KOPT-K1 (cell line): Measurements from ENCODE around the gene KRTAP1-4.
"Not testable (repeated sequence)": the region's sequence is repeated elsewhere in the genome, so short reads cannot be mapped to it uniquely, and the experiment has no call there.

Source experiments
- H3K27ac ChIP-seq: fragments of 200-600 bp; sonication (generic); 2 replicates; pipeline ENCODE4 v1.5.1; 2016; ENCODE audit warnings: antibody characterized with exemption, mild to moderate bottlenecking, low read depth, low read length; ENCODE audit not compliant: poor library complexity, severe bottlenecking
- H3K36me3 ChIP-seq: fragments of 200-600 bp; sonication (generic); 2 replicates; pipeline ENCODE4 v1.5.1; 2017; ENCODE audit warnings: antibody characterized with exemption, mild to moderate bottlenecking, low read length, moderate library complexity; ENCODE audit not compliant: insufficient read depth
- H3K9me3 ChIP-seq: fragments of 200-600 bp; sonication (generic); 2 replicates; pipeline ENCODE4 v1.5.1; 2017; ENCODE audit warnings: antibody characterized with exemption, low read length, mild to moderate bottlenecking; ENCODE audit not compliant: insufficient read depth, poor library complexity, severe bottlenecking

The KRTAP1-4 gene

DNA sequence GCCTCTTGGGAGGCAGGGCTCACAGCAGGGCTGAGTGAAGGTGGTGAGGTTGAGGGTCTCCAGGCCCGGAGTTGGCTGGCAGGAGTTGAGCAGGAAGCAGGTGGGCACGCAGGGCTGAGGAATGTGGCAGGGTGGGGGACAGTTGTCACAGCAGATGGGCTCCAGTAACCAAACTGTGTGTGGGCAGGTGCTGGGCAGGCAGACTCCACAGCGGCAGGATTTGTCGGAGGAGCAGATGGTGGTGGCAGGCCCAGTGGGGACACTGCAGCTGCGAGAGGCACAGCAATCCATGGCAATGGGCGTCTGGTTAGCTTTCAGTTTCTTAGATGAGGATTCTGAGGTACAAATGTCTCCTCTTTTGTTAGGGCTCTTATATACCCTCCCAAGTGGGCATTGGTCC, 30.4 kb downstream of the KRTAP1-4 start, which contains the start of gene KRTAP3-2:
TSS of gene KRTAP3-2 (minus strand) at position 344 of the 400 bp plus-strand sequence. CDS start at position 291, 53 bp downstream.
- H3K27ac ChIP-seq: not testable (repeated sequence)

DNA sequence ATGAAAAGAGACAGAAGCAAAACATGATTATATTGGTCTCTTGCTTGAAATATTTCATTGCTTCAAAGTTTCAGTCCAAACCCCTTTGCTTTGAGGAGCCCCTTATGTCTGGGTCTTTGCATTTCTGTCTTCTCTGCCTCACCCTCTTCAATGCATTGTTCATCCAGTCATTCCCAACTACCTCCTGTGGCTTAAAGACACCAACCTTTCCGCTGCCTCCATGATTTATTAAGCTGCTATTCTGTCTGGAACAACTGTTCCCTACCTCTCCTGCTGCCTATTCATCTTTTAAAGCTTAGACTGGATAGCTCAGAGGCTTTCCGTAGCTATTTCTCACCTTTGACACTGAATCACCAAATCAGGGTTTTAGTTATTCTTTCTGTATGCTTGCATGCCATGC, 32.6 kb downstream of the KRTAP1-4 start:
- no peak overlapping the region for H3K27ac ChIP-seq
- no peaks in the 10 kb centered on the region for H3K9me3 ChIP-seq
- no peaks in the 10 kb centered on the region for H3K36me3 ChIP-seq

More for the DNA sequence above, 30.4 kb downstream of the KRTAP1-4 start, which contains the start of gene KRTAP3-2:
- not testable (repeated sequence) for H3K9me3 ChIP-seq, H3K36me3 ChIP-seq

DNA sequence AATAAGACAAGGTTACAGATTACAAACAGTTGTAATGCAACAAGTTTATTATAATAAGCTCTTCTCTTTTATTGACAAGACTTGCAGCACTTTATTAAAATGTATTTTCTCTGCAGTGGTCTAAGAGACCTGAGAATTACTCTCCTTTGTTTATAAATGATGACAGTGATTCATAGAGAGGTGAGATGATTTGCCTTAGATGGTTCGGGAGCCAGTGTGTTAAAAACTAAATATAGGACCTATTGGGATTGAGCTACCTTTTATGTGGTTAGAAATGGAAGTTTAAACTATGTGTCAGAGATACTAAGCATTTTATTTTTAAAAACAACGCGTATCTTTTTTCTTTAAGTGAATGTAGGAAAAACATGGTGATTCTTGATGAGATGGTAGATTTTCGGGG, 33.2 kb downstream of the KRTAP1-4 start:
- Histone ChIP-seq H3K9me3 (no peaks in the 10 kb centered on the region), H3K36me3 (no peaks in the 10 kb centered on the region), H3K27ac (no peak overlapping the region)

DNA sequence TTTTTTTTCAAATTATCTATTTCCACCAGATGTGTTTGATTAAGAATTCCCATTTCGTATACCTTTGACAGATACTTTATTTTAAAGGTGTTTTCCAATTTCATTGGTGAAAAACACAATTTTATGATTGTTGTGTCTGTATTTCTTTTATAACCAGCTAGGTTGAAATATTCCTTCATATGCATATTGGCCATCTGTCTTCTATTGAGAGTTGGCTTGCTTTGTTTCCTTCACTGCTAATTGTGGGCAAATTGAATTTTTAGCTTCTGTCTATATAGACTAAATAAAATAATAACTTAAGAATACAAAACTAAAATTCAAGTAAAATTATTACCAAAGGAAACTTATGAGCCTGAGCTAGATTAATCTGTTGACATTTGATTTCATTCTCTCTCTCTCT, 34.9 kb downstream of the KRTAP1-4 start:
- no peaks in the 10 kb centered on the region for H3K36me3 ChIP-seq
- no peak overlapping the region for H3K27ac ChIP-seq
- H3K9me3 ChIP-seq: peaks cover 3% of the 10 kb centered on the region

DNA sequence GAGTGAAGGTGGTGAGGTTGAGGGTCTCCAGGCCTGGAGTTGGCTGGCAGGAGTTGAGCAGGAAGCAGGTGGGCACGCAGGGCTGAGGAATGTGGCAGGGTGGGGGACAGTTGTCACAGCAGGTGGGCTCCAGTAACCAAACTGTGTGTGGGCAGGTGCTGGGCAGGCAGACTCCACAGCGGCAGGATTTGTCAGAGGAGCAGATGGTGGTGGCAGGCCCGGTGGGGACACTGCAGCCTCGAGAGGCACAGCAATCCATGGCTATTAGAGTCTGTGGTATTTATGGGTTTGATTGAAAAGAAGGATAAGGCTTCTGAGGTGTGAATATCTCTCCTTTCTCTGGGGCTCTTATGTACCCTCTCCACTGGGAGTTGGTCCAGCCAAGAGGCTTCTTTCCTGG, 36.2 kb downstream of the KRTAP1-4 start, which contains the start of gene KRTAP3-3:
TSS of gene KRTAP3-3 (minus strand) at position 326 of the 400 bp plus-strand sequence. CDS start at position 259, 67 bp downstream.
- Histone ChIP-seq H3K9me3 (peaks cover 3% of the 10 kb centered on the region), H3K27ac (no peak within 1 kb of the TSS), H3K36me3 (no peaks in the 10 kb centered on the region)

DNA sequence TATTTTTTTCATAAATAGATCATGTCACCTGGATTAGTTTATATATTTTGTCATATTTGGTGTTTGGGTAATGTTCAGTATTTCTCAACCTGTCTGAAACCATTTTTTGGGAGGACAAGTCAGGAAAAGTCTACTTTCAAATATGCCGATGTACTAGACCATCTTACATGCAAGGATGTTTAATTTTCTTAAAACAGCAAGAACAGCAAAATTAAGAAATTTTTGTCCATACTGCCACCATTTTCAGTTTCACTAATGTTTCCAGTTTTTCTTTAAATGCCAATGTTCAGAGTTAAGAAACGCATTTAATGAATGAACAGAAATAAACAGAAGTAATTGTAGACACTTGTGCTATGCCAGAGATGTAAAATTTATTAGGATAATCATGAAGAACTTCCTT, 36.9 kb downstream of the KRTAP1-4 start:
- no peak overlapping the region for H3K27ac ChIP-seq
- peaks cover 3% of the 10 kb centered on the region for H3K9me3 ChIP-seq

DNA sequence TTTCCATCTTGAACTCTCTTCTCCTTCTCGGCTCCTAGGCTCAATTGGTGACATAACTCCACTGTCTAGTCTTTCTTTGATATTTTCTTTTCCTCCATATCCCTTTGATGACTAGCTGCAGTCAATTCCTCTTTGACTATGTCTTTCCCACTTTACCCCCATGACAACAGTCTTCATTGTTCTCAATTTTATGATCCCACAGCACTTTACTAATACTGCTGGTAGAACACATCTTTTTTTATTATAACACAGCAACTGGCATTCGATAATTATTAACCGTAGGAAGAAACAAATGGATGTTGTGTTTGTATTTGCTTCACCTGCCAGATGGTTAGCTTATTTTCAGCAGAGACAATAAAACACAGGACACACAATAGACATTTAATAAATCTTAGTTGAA, 37.3 kb downstream of the KRTAP1-4 start:
- Histone ChIP-seq H3K9me3 (peaks cover 3% of the 10 kb centered on the region), H3K36me3 (no peaks in the 10 kb centered on the region), H3K27ac (no peak overlapping the region)

More for the DNA sequence above, 36.9 kb downstream of the KRTAP1-4 start:
- no peaks in the 10 kb centered on the region for H3K36me3 ChIP-seq

DNA sequence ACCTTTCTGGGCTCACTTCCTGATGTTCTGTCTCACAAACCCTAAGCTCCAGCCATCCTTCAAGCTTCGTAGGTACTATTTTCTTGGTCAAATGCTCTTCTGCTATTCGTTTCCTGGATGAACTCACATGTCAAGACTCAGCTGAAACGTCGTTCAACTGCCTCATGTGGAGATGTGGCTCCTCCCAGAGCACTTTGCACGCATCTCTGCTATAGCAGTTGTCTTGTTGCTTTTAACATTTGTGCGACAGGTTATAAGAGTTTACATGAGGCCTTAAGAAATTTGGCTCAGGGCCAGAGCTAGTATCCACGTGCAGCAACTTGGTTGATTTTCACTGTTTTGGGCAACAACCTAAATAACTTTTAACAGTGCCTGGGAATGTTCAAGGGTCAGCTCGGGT, 43.1 kb downstream of the KRTAP1-4 start:
- Histone ChIP-seq H3K9me3 (peaks cover 3% of the 10 kb centered on the region), H3K36me3 (no peaks in the 10 kb centered on the region), H3K27ac (no peak overlapping the region)

DNA sequence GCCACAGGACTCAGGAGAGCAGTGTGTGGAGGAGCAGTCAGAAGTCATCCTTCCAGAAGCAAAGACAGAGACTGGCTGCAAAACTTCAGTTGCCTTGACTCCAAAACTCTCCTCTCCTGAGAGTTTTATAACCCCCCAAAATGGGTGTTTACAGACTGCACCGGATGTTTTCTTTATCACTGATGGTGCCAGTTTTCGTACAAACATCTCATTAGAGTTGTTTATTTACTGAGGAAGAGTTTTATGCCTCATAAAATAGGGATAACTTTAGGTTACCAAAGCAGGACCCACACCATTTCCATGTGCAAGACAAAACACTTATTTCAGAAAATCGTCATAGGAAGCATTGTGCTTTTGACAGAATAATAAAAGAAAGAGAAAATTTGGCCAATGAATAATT, 45.8 kb downstream of the KRTAP1-4 start, which contains the start of gene KRT40:
TSS of gene KRT40 (minus strand) at position 101 of the 400 bp plus-strand sequence. CDS start at position 48, 53 bp downstream.
- Histone ChIP-seq H3K9me3 (no peaks in the 10 kb centered on the region), H3K36me3 (no peaks in the 10 kb centered on the region), H3K27ac (no peak within 1 kb of the TSS)

DNA sequence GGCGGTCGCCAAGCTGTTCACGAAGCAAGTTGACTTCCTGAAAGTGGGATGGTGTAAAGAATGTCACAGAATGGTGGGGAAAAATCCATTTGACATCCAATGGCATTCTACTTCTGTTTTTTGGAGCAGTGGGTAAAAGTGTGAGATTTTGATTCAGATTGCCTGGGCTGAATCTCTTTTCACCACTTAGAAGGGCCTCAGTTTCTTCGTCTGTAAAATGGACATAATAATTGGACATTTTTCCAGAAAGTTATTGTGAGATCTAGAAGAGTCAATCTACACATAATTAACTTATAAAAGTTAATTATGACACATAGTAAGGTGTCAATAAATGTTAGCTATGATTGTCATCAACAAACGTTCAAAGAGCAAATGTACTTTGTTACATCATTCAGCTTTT, 48.9 kb downstream of the KRTAP1-4 start:
- H3K36me3 ChIP-seq: no peaks in the 10 kb centered on the region
- H3K27ac ChIP-seq: no peak overlapping the region
- H3K9me3 ChIP-seq: no peaks in the 10 kb centered on the region

DNA sequence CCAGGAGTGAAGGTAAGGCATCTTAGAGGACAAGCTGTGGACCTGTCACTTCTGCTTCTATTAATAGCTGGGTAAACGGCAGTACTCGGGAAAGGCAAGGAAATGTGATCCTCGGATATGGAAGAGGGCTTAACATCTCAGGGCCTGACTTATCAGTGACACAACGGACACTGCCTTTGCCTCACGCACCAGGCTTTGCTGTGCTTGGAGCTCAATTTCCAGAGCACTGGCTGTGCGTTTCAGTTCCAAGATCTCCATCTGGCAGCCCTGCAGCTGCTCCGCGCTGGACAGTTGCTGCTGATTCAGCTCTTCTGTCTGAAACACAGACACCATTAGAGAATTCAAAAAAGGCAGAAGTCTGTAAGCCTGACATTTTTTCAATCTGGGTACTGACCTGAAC, 49.4 kb downstream of the KRTAP1-4 start:
- H3K36me3 ChIP-seq: no peaks in the 10 kb centered on the region
- no peak overlapping the region for H3K27ac ChIP-seq
- no peaks in the 10 kb centered on the region for H3K9me3 ChIP-seq

DNA sequence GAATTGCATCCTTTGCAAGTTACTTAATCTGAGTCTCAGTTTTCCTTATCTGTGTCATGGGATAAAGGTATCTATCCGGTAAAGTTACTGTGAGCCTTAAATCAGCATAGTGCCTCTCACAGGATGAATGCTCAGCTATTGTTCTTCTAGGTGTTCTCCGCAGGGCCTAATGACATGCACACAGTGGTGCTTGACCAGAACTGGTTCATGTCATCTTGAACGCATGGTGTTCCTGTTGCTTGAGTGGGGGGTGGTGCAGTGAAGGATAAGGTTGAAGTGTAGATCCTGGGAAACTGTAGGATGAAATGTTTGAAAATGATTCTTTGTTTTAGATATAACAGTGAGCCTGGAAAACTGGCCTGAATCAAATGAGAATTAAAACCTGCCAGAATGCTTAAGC, 49.9 kb downstream of the KRTAP1-4 start:
- no peaks in the 10 kb centered on the region for H3K36me3 ChIP-seq
- no peak overlapping the region for H3K27ac ChIP-seq
- H3K9me3 ChIP-seq: no peaks in the 10 kb centered on the region
